ENCODE results near the gene CCDC122. TPM values are rescaled to one million over a fixed set of nuclear protein-coding genes. Genes with fewer than 3 reads are reported as not detected.

The CCDC122 gene
- total and polyA plus RNA-seq, 10 of the 15 experiments (the other 5 are each of a cell fraction or from before 2014, with no cell fraction given): 1.0 to 4.5 (median 2.9) TPM; not detected in 1

DNA sequence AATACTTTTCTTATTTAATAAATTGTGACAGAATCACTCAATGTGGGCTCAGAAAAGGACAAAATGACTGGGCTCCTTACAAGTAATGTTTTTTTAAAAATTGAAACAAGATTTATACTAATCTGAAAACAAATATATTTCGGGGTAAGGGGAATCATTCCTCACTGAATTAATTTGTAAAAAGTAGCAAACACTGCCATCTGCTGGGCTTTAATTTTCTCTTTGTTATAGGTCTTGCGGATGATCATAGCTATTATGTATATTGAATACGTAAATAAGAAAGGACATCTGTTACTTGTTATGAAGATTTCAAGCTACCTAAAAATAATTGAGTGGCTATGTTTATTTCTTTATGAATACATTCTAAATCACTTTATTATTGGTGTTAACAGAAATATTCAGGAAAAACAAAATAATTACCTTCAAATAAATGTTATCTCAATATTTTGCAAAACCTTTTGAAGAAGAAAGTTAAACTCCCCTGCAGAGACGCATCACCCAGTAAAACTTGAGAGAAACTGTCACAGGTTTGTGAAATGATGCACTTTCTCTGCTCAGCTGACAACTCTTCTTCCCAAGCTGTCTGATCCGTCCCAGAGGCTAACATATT lies 75.0 kb downstream of the CCDC122 start:
- Histone ChIP-seq H2AFZ (ENCODE audit: control insufficient read depth, low read depth, low read length) (no peak overlapping the region), H3K27me3 (replicated peaks in 1 of 2; ENCODE audit: control insufficient read depth in 2 of 2, insufficient read depth in 2 of 2, low read length in 1 of 2) (no peaks in the 10 kb centered on the region), H3K4me2 (ENCODE audit: control insufficient read depth, insufficient read depth) (no peak overlapping the region), H3K4me1 (ENCODE audit: control insufficient read depth, insufficient read depth, low read length) (no peaks in the 10 kb centered on the region), H3K9ac (ENCODE audit: control insufficient read depth, insufficient read depth, low read length) (no peak overlapping the region), H3K9me3 (replicated peaks; ENCODE audit: control insufficient read depth, insufficient read depth, low read length) (no peaks in the 10 kb centered on the region), H4K20me1 (ENCODE audit: control insufficient read depth, insufficient read depth) (no peaks in the 10 kb centered on the region), H3K36me3 (ENCODE audit: control insufficient read depth in 2 of 2, insufficient read depth in 2 of 2, low read length in 1 of 2) (no peaks in the 10 kb centered on the region), H3K27ac (ENCODE audit: control insufficient read depth, insufficient read depth) (no peak overlapping the region), H3K79me2 (ENCODE audit: control insufficient read depth, insufficient read depth, low read length) (no peaks in the 10 kb centered on the region), H3K4me3 (no peak overlapping the region)
- ChIA-PET RAD21 (ENCODE audit: unreplicated experiment) (interaction anchor here (0.6 to 2.3 kb wide), 23 partner anchors 10 to 1470 kb away, joined by 3 to 10 read pairs (median 3); partner anchors contain the start of gene ENOX1), CTCF (interaction anchor here (0.5 to 3.2 kb wide), 32 partner anchors 8 to 1210 kb away, joined by 3 to 24 read pairs (median 4); no protein-coding TSS in a partner anchor), POLR2A (no interaction called here), SMC1A (ENCODE audit: uncharacterized antibody, unreplicated experiment) (interaction anchor here (0.6 to 2.9 kb wide), 19 partner anchors 10 to 1209 kb away, joined by 3 to 13 read pairs (median 3); no protein-coding TSS in a partner anchor)
- intact Hi-C loops (cut with micrococcal nuclease; ENCODE audit: unreplicated experiment) (loop anchor here (1.0 to 10.0 kb wide), 4 partner anchors 610 to 1207 kb away; no protein-coding TSS in a partner anchor), in situ Hi-C loops (cut with MboI) (loop anchor here (10.0 kb wide), 2 partner anchors 500 to 830 kb away; no protein-coding TSS in a partner anchor)
- no TSS peak for BruUV-seq (replicated peaks)
- peak; percentile 83 for ATAC-seq
- no peak for FAIRE-seq
- 15% methylated on average over 5 of the region's 5 CpGs for WGBS (ENCODE audit: insufficient coverage, insufficient replicate concordance, low lambda C conversion rate, missing lambda C conversion rate)
- TF ChIP-seq MEF2B (IDR thresholded peaks at IDR 0.05; ENCODE audit: partially characterized antibody, poor library complexity, severe bottlenecking): no peak
- TF ChIP-seq MYB (IDR thresholded peaks at IDR 0.05; ENCODE audit: borderline replicate concordance, low read depth, low read length): no peak
- no peak for TF ChIP-seq POLR2A (IDR thresholded peaks at IDR 0.05; ENCODE audit: low read depth, low read length)
- TF ChIP-seq, protein P1, sequence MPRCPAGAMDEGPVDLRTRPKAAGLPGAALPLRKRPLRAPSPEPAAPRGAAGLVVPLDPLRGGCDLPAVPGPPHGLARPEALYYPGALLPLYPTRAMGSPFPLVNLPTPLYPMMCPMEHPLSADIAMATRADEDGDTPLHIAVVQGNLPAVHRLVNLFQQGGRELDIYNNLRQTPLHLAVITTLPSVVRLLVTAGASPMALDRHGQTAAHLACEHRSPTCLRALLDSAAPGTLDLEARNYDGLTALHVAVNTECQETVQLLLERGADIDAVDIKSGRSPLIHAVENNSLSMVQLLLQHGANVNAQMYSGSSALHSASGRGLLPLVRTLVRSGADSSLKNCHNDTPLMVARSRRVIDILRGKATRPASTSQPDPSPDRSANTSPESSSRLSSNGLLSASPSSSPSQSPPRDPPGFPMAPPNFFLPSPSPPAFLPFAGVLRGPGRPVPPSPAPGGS (IDR thresholded peaks at IDR 0.05; ENCODE audit: borderline replicate concordance, insufficient read depth, low read depth, low read length, poor library complexity, severe bottlenecking): no peak
- no peak for TF ChIP-seq CHD1 (IDR thresholded peaks at IDR 0.05; ENCODE audit: low read depth, low read length)
- TF ChIP-seq, protein P2, sequence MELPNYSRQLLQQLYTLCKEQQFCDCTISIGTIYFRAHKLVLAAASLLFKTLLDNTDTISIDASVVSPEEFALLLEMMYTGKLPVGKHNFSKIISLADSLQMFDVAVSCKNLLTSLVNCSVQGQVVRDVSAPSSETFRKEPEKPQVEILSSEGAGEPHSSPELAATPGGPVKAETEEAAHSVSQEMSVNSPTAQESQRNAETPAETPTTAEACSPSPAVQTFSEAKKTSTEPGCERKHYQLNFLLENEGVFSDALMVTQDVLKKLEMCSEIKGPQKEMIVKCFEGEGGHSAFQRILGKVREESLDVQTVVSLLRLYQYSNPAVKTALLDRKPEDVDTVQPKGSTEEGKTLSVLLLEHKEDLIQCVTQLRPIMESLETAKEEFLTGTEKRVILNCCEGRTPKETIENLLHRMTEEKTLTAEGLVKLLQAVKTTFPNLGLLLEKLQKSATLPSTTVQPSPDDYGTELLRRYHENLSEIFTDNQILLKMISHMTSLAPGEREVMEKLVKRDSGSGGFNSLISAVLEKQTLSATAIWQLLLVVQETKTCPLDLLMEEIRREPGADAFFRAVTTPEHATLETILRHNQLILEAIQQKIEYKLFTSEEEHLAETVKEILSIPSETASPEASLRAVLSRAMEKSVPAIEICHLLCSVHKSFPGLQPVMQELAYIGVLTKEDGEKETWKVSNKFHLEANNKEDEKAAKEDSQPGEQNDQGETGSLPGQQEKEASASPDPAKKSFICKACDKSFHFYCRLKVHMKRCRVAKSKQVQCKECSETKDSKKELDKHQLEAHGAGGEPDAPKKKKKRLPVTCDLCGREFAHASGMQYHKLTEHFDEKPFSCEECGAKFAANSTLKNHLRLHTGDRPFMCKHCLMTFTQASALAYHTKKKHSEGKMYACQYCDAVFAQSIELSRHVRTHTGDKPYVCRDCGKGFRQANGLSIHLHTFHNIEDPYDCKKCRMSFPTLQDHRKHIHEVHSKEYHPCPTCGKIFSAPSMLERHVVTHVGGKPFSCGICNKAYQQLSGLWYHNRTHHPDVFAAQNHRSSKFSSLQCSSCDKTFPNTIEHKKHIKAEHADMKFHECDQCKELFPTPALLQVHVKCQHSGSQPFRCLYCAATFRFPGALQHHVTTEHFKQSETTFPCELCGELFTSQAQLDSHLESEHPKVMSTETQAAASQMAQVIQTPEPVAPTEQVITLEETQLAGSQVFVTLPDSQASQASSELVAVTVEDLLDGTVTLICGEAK (IDR thresholded peaks at IDR 0.05; ENCODE audit: borderline replicate concordance): no peak
- no peak for TF ChIP-seq ZZZ3 (IDR thresholded peaks at IDR 0.05; ENCODE audit: control insufficient read depth, insufficient read length, low read depth)
- TF ChIP-seq NR2C2 (IDR thresholded peaks at IDR 0.05; ENCODE audit: borderline replicate concordance, control insufficient read depth, insufficient read length, low read depth): no peak
- peak; percentile 66 for TF ChIP-seq RAD21 (IDR thresholded peaks at IDR 0.05; ENCODE audit: insufficient read depth, low read depth, low read length)
- no peak for TF ChIP-seq POLR2AphosphoS2 (IDR thresholded peaks at IDR 0.05; ENCODE audit: low read depth, low read length)
- TF ChIP-seq BCL11A (IDR thresholded peaks at IDR 0.05; ENCODE audit: low read depth, low read length): no peak
- TF ChIP-seq, protein P3, sequence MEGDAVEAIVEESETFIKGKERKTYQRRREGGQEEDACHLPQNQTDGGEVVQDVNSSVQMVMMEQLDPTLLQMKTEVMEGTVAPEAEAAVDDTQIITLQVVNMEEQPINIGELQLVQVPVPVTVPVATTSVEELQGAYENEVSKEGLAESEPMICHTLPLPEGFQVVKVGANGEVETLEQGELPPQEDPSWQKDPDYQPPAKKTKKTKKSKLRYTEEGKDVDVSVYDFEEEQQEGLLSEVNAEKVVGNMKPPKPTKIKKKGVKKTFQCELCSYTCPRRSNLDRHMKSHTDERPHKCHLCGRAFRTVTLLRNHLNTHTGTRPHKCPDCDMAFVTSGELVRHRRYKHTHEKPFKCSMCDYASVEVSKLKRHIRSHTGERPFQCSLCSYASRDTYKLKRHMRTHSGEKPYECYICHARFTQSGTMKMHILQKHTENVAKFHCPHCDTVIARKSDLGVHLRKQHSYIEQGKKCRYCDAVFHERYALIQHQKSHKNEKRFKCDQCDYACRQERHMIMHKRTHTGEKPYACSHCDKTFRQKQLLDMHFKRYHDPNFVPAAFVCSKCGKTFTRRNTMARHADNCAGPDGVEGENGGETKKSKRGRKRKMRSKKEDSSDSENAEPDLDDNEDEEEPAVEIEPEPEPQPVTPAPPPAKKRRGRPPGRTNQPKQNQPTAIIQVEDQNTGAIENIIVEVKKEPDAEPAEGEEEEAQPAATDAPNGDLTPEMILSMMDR (IDR thresholded peaks at IDR 0.05 in 2 of 3, conservative IDR thresholded peaks at IDR 0.05 in 1 of 3; ENCODE audit: control insufficient read depth in 2 of 3, extremely low read depth in 1 of 3, insufficient read depth in 1 of 3, low read depth in 3 of 3, low read length in 3 of 3): peak; percentile 17 to 54 (median 28); a peak in 4 of 6 replicates
- TF ChIP-seq, protein P4, sequence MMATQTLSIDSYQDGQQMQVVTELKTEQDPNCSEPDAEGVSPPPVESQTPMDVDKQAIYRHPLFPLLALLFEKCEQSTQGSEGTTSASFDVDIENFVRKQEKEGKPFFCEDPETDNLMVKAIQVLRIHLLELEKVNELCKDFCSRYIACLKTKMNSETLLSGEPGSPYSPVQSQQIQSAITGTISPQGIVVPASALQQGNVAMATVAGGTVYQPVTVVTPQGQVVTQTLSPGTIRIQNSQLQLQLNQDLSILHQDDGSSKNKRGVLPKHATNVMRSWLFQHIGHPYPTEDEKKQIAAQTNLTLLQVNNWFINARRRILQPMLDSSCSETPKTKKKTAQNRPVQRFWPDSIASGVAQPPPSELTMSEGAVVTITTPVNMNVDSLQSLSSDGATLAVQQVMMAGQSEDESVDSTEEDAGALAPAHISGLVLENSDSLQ (IDR thresholded peaks at IDR 0.05): no peak
- peak; percentile 66 for TF ChIP-seq SMC3 (IDR thresholded peaks at IDR 0.05; ENCODE audit: borderline replicate concordance, low read length)
- peak; percentile 13 for DNase-seq (ENCODE audit: low read depth, low spot score)
